ENCODE results near the gene ATP6V0E1.

Gene ATP6V0E1

GRCh38 chr5:173078878-173079277 is 95.3 kb downstream of the ATP6V0E1 start:
- TF ChIP-seq, protein P1, sequence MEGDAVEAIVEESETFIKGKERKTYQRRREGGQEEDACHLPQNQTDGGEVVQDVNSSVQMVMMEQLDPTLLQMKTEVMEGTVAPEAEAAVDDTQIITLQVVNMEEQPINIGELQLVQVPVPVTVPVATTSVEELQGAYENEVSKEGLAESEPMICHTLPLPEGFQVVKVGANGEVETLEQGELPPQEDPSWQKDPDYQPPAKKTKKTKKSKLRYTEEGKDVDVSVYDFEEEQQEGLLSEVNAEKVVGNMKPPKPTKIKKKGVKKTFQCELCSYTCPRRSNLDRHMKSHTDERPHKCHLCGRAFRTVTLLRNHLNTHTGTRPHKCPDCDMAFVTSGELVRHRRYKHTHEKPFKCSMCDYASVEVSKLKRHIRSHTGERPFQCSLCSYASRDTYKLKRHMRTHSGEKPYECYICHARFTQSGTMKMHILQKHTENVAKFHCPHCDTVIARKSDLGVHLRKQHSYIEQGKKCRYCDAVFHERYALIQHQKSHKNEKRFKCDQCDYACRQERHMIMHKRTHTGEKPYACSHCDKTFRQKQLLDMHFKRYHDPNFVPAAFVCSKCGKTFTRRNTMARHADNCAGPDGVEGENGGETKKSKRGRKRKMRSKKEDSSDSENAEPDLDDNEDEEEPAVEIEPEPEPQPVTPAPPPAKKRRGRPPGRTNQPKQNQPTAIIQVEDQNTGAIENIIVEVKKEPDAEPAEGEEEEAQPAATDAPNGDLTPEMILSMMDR (IDR thresholded peaks at IDR 0.05) = no peak
- no peak for TF ChIP-seq ZFX (IDR thresholded peaks at IDR 0.05; ENCODE audit: borderline replicate concordance)
- no peak overlapping the region for H3K27ac ChIP-seq
